GM18858 (cell line): ENCODE results near the gene MEGF6.

Source experiments
- ATAC-seq: cut with Tn5 transposase; IDR thresholded peaks from one replicate; pipeline ENCODE4 v1.9.1; 2021; ENCODE audit not compliant: unreplicated experiment

The MEGF6 gene

GRCh38 chr1:3463891-3464648 is 147.2 kb downstream of the MEGF6 start:
- no peak for ATAC-seq

DNA sequence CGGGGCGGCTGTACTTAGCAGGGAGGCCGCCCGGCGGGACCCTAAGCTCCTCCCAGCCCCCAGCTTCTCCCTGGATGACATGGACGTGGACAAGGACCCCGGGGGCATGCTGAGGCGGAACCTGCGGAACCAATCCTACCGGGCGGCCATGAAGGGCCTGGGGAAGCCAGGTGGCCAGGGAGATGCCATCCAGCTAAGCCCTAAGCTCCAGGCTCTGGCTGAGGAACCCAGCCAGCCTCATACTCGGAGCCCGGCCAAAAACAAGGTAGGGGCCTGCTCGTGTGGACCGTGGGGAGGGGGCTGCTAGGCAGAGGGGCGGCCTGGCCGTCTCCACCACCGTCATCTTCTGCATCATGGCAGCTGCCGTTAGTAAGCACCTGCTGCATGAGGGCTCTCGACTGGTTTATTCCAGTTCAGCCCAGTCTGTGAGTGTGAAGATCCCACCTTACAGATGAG is 147.9 kb downstream of the MEGF6 start:
- ATAC-seq = no peak

DNA sequence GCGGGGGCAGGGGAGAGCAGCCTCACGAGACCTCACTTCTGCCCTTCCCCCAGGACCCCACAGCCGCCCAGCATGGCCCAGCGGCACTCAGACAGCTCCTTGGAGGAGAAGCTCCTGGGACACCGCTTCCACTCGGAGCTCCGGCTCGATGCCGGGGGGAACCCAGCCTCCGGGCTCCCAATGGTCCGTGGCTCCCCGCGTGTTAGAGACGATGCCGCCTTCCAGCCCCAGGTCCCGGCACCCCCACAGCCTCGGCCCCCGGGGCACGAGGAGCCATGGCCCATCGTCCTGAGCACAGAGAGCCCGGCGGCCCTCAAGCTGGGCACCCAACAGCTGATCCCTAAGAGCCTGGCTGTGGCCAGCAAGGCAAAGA is 148.3 kb downstream of the MEGF6 start:
- ATAC-seq = no peak

GRCh38 chr1:3462356-3463012 is 148.8 kb downstream of the MEGF6 start:
- ATAC-seq = no peak

DNA sequence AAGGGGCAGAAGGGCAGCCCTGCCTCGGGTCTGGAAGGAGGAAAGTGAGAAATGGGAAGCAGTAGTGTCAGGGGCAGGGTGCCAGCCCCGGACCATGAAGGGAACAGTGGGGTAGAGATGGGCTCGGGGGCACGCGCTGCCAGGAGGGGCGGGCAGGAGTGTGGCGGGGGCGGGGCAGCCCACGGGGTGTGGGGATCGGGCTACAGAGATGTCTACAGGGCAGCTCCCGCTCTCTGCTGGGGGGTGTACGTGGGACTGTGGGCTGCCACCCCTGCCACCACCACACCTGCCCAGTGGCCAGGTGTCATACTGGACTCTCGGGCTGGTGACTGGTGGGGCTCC is 149.4 kb downstream of the MEGF6 start:
- no peak for ATAC-seq

GRCh38 chr1:3461238-3461933 is 149.9 kb downstream of the MEGF6 start:
- ATAC-seq = no peak

DNA sequence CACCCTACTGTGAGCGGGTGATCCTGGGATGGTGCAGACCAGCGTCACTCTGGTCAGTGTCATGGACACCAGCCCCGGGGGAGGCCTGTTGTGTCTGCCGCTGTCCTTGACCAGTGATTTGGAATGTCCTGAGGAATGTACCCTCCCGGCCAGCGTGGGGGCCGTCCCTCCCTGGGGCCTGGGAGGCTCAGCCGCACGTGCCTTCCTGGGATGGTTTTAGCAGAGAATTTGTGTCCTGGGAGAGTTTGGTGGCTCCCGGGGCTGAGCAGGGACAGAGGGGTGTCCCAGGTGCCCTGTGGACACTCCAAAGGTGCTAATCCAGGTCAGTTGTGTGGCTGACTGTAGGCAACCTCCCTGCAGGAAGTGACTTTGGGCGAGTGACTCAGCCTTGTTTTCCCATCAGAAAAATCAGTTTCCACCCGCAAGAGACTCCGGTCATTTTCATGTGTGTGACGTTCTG is 150.6 kb downstream of the MEGF6 start:
- ATAC-seq = no peak

DNA sequence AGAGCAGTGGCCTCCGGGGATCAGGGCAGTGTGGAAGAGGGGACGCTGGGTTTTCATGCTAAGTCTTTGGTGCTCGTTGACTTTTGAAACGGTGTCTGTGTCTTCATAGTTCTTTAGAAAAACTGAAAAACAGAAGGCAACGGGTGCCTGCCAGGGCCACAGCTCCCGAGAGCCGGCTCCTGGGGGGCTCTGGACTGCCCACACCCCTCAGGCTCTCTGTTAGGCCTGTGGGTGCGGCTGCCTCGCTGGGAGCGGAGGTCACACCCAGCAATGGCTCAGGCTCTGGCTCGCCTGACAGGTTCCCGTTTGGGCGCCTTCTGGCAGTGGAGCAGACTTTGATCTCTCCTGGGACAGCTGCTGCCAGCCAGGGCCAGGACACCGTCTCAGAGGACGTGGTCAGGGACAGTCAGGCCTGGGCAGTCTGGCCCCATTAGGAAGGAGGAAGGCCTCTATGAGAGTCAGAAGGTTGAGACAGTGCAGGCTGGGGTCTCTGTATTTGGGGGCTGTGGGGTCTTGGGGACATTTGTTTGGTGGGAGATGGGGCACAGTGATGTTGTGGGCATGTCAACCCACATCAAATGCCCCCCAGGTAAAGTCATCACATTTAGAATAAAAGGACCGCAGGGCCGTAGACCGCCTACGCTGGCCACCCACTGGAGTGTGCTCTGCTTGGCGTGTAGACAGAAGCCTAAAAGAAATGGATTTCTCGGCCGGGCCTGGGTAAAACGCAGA is 151.2 kb downstream of the MEGF6 start:
- no peak for ATAC-seq

- ATAC-seq = no peak
Observed at GRCh38 chr1:3459051-3459908, 152.0 kb downstream of the MEGF6 start.

- ATAC-seq = no peak
Observed at GRCh38 chr1:3457910-3458883, 153.1 kb downstream of the MEGF6 start.

DNA sequence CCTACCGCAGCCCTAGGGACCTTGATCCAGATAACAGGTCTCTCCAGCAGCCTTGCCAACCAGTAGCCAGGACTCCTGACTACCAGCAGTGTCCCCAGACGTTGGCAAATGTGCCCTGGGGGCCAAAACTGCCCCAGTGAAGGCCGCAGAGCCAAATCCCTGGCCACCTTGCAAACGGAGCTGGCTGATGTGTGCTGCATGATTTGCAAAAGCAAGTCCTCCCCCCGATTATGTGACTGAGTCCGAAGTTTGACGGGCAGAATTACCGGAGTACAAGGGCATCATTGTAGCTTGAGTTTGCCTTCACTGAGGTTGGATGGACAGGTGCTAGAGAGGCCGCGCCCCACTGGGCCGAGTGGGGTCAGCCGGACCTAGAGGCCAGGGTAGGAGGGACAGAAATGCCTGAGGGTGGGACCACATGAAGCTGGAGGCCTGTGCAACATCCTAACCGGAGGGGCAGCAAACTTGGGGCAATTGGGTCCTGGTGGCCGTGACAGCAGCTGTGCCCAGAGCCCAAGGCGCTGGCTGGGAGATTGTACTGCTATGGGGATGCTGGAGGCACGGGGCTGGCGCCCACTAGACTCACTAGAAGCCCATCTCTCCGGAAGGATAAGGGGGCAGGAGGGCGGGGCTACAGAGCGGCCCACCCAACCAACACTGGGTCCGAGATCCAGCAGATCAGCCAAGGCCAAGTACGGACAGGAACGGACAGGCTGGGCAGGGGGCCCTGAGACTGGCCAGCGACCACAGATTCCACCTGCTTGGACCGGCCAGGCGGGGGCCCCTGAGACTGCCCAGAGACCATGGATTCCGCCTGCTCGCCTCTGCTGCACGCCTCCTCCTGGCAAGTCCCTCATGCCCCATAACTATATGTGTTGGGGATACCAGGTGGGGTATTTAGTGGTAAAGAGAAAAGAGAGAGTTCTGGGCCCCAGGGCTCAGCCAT is 154.1 kb downstream of the MEGF6 start:
- ATAC-seq = no peak

DNA sequence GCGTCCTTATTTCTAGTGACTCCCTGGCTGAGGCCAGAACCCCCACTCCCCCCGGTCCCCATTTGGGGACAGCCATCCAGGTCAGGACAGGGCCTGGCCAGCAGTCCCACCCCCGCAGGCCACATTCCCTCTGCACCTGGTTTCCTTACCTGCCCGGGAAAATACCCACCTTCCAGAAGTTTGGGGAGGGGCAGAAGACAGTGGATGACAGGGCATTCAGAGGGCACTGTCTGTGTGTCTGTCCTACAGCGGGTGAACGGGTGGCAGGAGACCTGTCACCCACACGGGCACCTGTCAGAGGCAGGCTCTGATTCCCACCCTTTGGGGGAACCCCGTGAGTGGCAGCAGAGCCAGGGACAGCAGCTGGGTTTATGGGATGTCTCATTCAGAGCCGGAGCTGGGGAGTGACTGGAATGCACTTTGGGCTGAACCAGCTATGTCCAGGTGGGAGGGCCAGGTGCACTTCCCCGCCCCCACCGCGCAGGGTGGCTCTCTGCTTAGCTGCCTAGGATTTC is 154.8 kb downstream of the MEGF6 start:
- ATAC-seq = no peak

GRCh38 chr1:3455670-3456448 is 155.4 kb downstream of the MEGF6 start:
- ATAC-seq = no peak

GRCh38 chr1:3454811-3455618 is 156.3 kb downstream of the MEGF6 start:
- no peak for ATAC-seq

DNA sequence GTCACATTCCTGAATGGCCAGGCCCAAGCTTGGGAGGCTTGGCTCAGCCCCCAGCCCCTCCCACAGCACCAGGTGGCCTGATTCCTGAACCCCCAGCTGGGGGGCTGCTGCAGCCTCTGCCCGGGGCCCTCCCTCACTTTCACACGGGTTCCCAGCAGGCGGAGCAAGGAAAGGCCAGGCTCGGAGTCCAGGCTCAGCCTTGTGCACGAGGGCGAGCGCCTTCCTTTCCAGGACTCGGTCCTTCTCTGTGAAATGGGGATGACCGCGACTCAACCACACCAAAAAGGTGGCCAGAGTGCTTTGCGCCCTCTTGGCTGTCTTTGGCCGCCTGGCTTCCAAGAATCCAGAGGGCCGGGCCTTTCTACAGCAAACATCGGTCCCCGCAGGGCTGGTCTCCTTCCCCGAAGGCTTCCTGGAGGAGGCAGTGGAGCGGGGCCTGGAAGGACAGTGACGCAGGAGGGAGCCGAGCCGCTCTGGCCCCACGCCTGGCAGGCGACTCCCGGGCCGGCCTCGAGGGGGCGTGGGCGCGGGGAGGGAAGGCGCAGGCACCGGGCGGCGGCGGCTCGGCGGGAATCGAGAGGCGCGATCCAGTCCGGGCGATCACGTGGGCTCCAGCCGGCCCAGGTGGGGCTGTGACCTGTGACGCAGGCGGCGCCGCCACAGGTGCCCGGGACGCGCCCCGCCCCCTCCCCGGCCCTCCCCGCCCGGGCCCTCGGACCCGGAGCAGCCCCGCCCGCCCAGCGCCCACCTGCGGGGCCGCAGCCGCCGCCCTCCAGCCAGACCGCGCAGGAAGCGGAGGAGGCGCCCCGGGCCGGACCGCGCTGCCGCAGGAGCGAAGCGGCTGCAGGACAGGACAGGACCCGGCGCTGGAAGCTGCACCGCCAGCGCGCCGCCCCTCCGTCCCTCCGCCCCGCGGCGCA is 157.2 kb downstream of the MEGF6 start, which contains the start of gene ARHGEF16:
ARHGEF16 (plus strand) TSS at position 775 of the 920 bp plus-strand sequence. CDS start 8,420 bp downstream, outside the sequence.
- ATAC-seq = no peak
